Measurements from ENCODE around the gene GLI3. TPM values are rescaled to one million over a fixed set of nuclear protein-coding genes. Genes with fewer than 3 reads are reported as not detected.

GLI3 gene
- total and polyA plus RNA-seq, 2 donors (not counting 1 experiment from before 2014, with no cell fraction given): 6.4 to 6.5 TPM

DNA sequence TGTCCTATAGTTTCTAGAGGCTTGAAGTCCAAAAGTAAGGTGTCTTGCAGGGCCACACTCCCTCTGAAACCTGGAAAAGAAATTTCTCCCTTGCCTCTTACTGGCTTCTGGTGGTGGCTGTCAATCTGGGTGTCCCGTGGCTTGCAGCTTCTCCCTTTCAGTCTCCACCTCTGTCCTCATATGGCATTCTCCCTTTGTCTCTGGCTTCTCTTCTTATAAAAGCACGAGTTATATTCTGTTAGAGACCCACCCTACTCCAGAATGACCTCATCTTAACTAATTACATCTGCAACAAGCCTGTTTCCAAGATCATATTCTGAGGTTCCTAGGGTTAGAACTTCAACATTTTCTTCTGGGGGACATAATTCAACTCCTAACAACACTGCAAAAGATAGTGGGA, 3.4 kb upstream of the GLI3 start:
- Histone ChIP-seq H2AFZ (ENCODE audit: low read length) (no peak overlapping the region), H3K27ac (ENCODE audit: insufficient read depth, low read length) (no peak overlapping the region), H4K20me1 (ENCODE audit: control insufficient read depth, extremely low read depth, insufficient read depth, low read length) (no peaks in the 10 kb centered on the region), H3K4me3 (replicated peaks in 1 of 4; ENCODE audit: control extremely low read depth in 1 of 4, insufficient read depth in 1 of 4, low read depth in 3 of 4, low read length in 4 of 4) (no peak overlapping the region), H3K9ac (ENCODE audit: insufficient read depth, low read length) (no peak overlapping the region), H3K4me2 (ENCODE audit: extremely low read depth, insufficient read depth, low read length) (no peak overlapping the region), H3K79me2 (ENCODE audit: control insufficient read depth, insufficient read depth, low read length) (peaks cover 8% of the 10 kb centered on the region), H3K36me3 (ENCODE audit: control insufficient read depth, insufficient read depth, low read length) (no peaks in the 10 kb centered on the region), H3K9me3 (ENCODE audit: control insufficient read depth, insufficient read depth, low read depth, low read length) (no peaks in the 10 kb centered on the region), H3K27me3 (ENCODE audit: control insufficient read depth, insufficient read depth, low read length) (no peaks in the 10 kb centered on the region), H3K4me1 (ENCODE audit: control insufficient read depth, extremely low read depth, insufficient read depth, low read length) (peaks cover 13% of the 10 kb centered on the region)
- DNase-seq (ENCODE audit: low read depth in 2 of 2): no peak
- TF ChIP-seq EZH2 (IDR thresholded peaks at IDR 0.05; ENCODE audit: low read length, missing control alignments): no peak
- TF ChIP-seq, protein P1, sequence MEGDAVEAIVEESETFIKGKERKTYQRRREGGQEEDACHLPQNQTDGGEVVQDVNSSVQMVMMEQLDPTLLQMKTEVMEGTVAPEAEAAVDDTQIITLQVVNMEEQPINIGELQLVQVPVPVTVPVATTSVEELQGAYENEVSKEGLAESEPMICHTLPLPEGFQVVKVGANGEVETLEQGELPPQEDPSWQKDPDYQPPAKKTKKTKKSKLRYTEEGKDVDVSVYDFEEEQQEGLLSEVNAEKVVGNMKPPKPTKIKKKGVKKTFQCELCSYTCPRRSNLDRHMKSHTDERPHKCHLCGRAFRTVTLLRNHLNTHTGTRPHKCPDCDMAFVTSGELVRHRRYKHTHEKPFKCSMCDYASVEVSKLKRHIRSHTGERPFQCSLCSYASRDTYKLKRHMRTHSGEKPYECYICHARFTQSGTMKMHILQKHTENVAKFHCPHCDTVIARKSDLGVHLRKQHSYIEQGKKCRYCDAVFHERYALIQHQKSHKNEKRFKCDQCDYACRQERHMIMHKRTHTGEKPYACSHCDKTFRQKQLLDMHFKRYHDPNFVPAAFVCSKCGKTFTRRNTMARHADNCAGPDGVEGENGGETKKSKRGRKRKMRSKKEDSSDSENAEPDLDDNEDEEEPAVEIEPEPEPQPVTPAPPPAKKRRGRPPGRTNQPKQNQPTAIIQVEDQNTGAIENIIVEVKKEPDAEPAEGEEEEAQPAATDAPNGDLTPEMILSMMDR (conservative IDR thresholded peaks at IDR 0.05 in 1 of 2, IDR thresholded peaks at IDR 0.05 in 1 of 2; ENCODE audit: low read depth in 1 of 2, low read length in 2 of 2): no peak

DNA sequence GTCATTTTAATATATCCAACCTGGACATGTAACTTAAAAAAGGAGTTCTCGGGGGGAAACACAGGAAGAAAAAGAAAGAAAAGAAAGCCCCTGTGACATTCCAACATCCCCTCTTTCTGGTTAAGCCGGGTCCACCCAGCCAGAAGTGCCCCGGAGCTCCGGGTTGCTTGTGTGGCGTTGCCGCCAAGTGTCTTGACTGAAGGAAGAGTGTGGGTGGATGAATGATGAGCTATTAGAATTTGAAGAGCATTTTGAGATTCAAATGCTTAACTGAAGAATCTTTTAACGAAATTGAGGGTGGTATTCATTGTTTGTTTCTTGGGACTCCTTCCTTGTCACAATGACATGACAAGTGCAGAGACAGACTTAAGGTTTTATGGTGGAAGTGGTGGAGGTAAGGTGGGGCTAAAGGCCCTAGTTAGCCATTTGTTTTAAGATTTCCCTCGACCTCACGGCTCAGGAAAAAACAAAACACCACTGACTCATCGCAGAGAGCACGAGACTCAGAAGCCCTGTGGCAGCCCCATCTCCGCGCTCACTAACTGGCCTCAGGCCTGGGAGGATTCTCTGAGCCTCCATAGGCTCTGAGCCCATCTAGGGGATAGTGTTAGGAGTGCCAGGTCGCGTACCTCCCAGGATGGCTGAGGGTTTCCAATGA, 1.8 kb upstream of the GLI3 start:
- DNase-seq (ENCODE audit: low read depth in 2 of 2): peak; percentile 66 to 83
- peak overlapping the region; percentile 78 for H3K4me2 ChIP-seq (ENCODE audit: extremely low read depth, insufficient read depth, low read length)

DNA sequence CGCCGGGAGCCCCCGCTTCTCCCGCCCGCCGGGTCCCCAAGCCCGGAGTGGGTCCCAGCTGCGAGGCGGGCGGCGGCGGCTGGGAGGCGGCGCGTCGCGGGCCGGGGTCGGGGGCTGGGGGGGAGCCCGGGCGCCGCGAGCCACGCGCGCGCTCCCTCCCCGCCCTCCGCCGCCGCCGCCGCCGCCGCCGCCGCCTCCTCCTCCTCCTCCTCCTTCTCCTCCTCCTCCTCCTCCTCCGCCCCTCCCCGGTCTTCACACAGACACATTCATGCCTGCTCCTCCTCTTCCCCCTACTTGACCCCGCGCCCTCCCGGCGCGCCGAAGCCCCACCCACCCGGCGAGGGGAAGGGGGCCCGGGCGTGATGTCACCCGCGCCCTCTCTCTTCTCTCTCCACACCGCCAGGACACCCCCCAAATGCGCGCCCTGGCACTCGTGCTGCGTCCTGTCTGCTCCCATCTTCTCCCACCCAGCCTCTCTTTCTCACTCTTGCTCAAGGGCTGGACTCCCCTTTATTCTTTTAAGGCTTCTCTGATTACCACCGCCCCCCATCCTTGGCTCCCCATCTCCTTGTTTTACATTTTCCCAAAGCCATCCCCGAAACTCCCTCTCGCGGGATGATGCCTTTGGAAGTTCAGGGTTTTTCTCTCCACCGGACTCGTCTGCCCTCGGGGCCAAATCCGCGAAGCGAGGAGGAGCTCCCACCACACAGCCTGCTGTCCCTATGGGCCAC, 967 bp upstream of the GLI3 start:
- Histone ChIP-seq H3K9ac (ENCODE audit: insufficient read depth, low read length) (peak overlapping the region; percentile 90), H3K27me3 (ENCODE audit: control insufficient read depth, insufficient read depth, low read length) (no peaks in the 10 kb centered on the region), H3K36me3 (ENCODE audit: control insufficient read depth, insufficient read depth, low read length) (no peaks in the 10 kb centered on the region), H3K4me1 (ENCODE audit: control insufficient read depth, extremely low read depth, insufficient read depth, low read length) (peaks cover 18% of the 10 kb centered on the region), H3K79me2 (ENCODE audit: control insufficient read depth, insufficient read depth, low read length) (peaks cover 27% of the 10 kb centered on the region), H3K27ac (ENCODE audit: insufficient read depth, low read length) (peak overlapping the region; percentile 93), H3K9me3 (ENCODE audit: control insufficient read depth, insufficient read depth, low read depth, low read length) (no peaks in the 10 kb centered on the region), H4K20me1 (ENCODE audit: control insufficient read depth, extremely low read depth, insufficient read depth, low read length) (no peaks in the 10 kb centered on the region), H3K4me3 (replicated peaks in 1 of 4; ENCODE audit: control extremely low read depth in 1 of 4, insufficient read depth in 1 of 4, low read depth in 3 of 4, low read length in 4 of 4) (peak overlapping the region; percentile 65 to 89 (median 82)), H3K4me2 (ENCODE audit: extremely low read depth, insufficient read depth, low read length) (peak overlapping the region; percentile 78), H2AFZ (ENCODE audit: low read length) (peak overlapping the region; percentile 56)
- DNase-seq (ENCODE audit: low read depth in 2 of 2): peak; percentile 69 to 76
- TF ChIP-seq, protein P1 (conservative IDR thresholded peaks at IDR 0.05 in 1 of 2, IDR thresholded peaks at IDR 0.05 in 1 of 2; ENCODE audit: low read depth in 1 of 2, low read length in 2 of 2): no peak
- TF ChIP-seq EZH2 (IDR thresholded peaks at IDR 0.05; ENCODE audit: low read length, missing control alignments): no peak

More for the DNA sequence above, 1.8 kb upstream of the GLI3 start:
- Histone ChIP-seq H3K27ac (ENCODE audit: insufficient read depth, low read length) (peak overlapping the region; percentile 68), H3K79me2 (ENCODE audit: control insufficient read depth, insufficient read depth, low read length) (peaks cover 20% of the 10 kb centered on the region), H3K9ac (ENCODE audit: insufficient read depth, low read length) (no peak overlapping the region), H3K36me3 (ENCODE audit: control insufficient read depth, insufficient read depth, low read length) (no peaks in the 10 kb centered on the region), H3K4me3 (replicated peaks in 1 of 4; ENCODE audit: control extremely low read depth in 1 of 4, insufficient read depth in 1 of 4, low read depth in 3 of 4, low read length in 4 of 4) (peak overlapping the region in 3 of 4 experiments; percentile 31 to 50 (median 31)), H2AFZ (ENCODE audit: low read length) (peak overlapping the region; percentile 45), H3K4me1 (ENCODE audit: control insufficient read depth, extremely low read depth, insufficient read depth, low read length) (peaks cover 15% of the 10 kb centered on the region), H3K27me3 (ENCODE audit: control insufficient read depth, insufficient read depth, low read length) (no peaks in the 10 kb centered on the region), H3K9me3 (ENCODE audit: control insufficient read depth, insufficient read depth, low read depth, low read length) (no peaks in the 10 kb centered on the region), H4K20me1 (ENCODE audit: control insufficient read depth, extremely low read depth, insufficient read depth, low read length) (no peaks in the 10 kb centered on the region)
- TF ChIP-seq, protein P1 (conservative IDR thresholded peaks at IDR 0.05 in 1 of 2, IDR thresholded peaks at IDR 0.05 in 1 of 2; ENCODE audit: low read depth in 1 of 2, low read length in 2 of 2): no peak
- no peak for TF ChIP-seq EZH2 (IDR thresholded peaks at IDR 0.05; ENCODE audit: low read length, missing control alignments)

All from fibroblast of lung (primary cell).